ENCODE data around the gene SH3BP4. TPM values are rescaled to one million over a fixed set of nuclear protein-coding genes. Genes with fewer than 3 reads are reported as not detected.

SH3BP4 gene
- total RNA-seq, 2 experiments from 2014 or later = 0.06 TPM; not detected in 1

DNA sequence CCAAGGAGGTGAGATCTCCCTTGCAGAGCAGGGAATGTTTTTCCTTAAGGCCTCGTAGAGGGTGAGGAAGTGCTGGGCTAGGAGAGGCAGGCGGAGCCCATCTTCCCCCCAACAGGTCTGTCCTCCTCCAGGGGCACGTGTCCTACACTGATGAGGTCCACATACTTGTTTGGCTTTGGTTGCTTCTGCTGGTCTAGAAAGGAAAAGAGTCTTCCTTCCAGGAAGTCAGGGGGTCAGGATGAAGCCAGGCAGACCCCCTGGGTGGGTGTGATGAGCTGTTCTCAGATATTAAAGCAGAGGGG, 6.0 kb downstream of the SH3BP4 start:
- Histone ChIP-seq H3K4me2 (ENCODE audit: low read length) (no peak overlapping the region), H3K4me1 (ENCODE audit: insufficient read depth, low read length, poor library complexity, severe bottlenecking) (no peaks in the 10 kb centered on the region), H2AFZ (ENCODE audit: low read length) (no peak overlapping the region), H3K9me2 (ENCODE audit: insufficient read depth, low read length) (no peaks in the 10 kb centered on the region), H3K9me3 (ENCODE audit: low read length) (no peaks in the 10 kb centered on the region), H3K79me2 (ENCODE audit: insufficient read depth, low read depth, low read length) (no peaks in the 10 kb centered on the region), H4K20me1 (ENCODE audit: insufficient read depth, low read length) (no peaks in the 10 kb centered on the region), H3K4me3 (ENCODE audit: low read depth, low read length, poor library complexity, severe bottlenecking) (no peak overlapping the region), H3K36me3 (ENCODE audit: insufficient read depth, low read length) (no peaks in the 10 kb centered on the region), H3K27ac (ENCODE audit: low read depth, low read length, poor library complexity, severe bottlenecking) (no peak overlapping the region)
- CTCF ChIA-PET (ENCODE audit: unreplicated experiment) = no interaction called here
- BruUV-seq (replicated peaks) = no TSS peak
- POLR2A ChIA-PET = no interaction called here
- DNase-seq (ENCODE audit: low spot score) = no peak
- intact Hi-C loops (cut with micrococcal nuclease; ENCODE audit: unreplicated experiment) = no loop called here
- TF ChIP-seq EZH2phosphoT487 (IDR thresholded peaks at IDR 0.05; ENCODE audit: borderline replicate concordance, low read depth, low read length) = no peak
- TF ChIP-seq, protein P1, sequence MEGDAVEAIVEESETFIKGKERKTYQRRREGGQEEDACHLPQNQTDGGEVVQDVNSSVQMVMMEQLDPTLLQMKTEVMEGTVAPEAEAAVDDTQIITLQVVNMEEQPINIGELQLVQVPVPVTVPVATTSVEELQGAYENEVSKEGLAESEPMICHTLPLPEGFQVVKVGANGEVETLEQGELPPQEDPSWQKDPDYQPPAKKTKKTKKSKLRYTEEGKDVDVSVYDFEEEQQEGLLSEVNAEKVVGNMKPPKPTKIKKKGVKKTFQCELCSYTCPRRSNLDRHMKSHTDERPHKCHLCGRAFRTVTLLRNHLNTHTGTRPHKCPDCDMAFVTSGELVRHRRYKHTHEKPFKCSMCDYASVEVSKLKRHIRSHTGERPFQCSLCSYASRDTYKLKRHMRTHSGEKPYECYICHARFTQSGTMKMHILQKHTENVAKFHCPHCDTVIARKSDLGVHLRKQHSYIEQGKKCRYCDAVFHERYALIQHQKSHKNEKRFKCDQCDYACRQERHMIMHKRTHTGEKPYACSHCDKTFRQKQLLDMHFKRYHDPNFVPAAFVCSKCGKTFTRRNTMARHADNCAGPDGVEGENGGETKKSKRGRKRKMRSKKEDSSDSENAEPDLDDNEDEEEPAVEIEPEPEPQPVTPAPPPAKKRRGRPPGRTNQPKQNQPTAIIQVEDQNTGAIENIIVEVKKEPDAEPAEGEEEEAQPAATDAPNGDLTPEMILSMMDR (conservative IDR thresholded peaks at IDR 0.05; ENCODE audit: low read length) = no peak

DNA sequence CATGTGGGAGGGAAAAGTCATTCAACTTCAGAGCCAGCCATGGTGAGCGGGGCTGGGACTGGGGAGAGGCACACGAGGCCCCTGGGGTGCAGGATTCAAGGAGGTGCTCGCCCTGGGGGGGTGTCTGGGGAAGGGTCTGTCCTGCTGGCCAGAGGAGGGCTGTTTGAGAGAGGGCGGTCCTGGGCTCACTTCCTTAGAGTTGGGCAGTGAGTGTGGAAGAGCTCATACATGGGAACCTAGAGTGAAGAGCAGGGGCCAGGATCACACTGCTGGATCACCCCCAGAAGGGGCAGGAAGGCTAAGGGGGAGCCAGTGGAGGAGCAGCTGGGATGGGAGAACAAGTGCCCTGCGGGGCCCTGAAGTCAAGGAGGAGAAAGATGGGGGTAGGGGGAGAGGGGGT, 6.5 kb downstream of the SH3BP4 start:
- ChIA-PET CTCF (ENCODE audit: unreplicated experiment) (no interaction called here), POLR2A (no interaction called here)
- H3K4me2 ChIP-seq (ENCODE audit: low read length) = no peak overlapping the region

DNA sequence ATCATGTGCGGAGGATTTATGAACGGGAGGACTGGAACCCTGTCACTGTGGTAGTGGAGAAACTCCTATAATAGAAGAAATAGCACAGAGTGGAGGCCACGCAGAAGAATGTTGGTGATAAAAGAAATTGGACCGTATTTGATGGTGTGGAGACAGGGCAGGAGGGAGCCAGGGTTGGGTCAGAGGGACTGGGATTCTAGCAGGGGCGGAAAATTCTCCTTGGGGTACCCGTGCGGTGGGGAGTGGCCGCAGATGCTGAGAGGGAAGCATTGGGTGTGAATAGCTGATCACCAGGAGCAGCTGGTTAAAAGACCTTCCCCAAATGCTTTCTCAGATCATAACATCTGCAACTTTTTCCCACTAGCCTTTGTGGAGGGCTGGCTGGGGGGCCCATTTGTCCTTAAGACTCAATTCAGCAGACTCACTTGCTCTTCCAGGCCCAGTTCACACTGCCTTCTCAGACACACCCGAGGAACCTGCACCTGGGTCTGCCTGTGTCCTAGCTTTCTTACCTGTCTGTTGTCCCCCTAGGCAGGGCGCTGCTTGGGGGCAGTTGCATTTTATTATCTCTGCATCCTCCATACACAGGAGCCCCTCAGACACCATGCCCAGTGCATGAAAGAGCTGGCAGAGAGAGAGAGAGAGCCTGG, 7.1 kb downstream of the SH3BP4 start:
- ChIA-PET POLR2A (no interaction called here), CTCF (ENCODE audit: unreplicated experiment) (no interaction called here)
- H3K79me2 ChIP-seq (ENCODE audit: insufficient read depth, low read depth, low read length) = no peaks in the 10 kb centered on the region
- H2AFZ ChIP-seq (ENCODE audit: low read length) = no peak overlapping the region
- no peaks in the 10 kb centered on the region for H3K9me2 ChIP-seq (ENCODE audit: insufficient read depth, low read length)
- no peak overlapping the region for H3K4me3 ChIP-seq (ENCODE audit: low read depth, low read length, poor library complexity, severe bottlenecking)
- H3K36me3 ChIP-seq (ENCODE audit: insufficient read depth, low read length) = no peaks in the 10 kb centered on the region
- DNase-seq (ENCODE audit: low spot score) = no peak
- no peak for TF ChIP-seq EZH2phosphoT487 (IDR thresholded peaks at IDR 0.05; ENCODE audit: borderline replicate concordance, low read depth, low read length)
- TF ChIP-seq, protein P1 (conservative IDR thresholded peaks at IDR 0.05; ENCODE audit: low read length) = no peak
- BruUV-seq (replicated peaks) = no TSS peak
- H3K4me1 ChIP-seq (ENCODE audit: insufficient read depth, low read length, poor library complexity, severe bottlenecking) = no peaks in the 10 kb centered on the region
- H3K4me2 ChIP-seq (ENCODE audit: low read length) = no peak overlapping the region
- H3K27ac ChIP-seq (ENCODE audit: low read depth, low read length, poor library complexity, severe bottlenecking) = no peak overlapping the region
- intact Hi-C loops (cut with micrococcal nuclease; ENCODE audit: unreplicated experiment) = no loop called here
- no peaks in the 10 kb centered on the region for H3K9me3 ChIP-seq (ENCODE audit: low read length)
- no peaks in the 10 kb centered on the region for H4K20me1 ChIP-seq (ENCODE audit: insufficient read depth, low read length)

More for the DNA sequence above, 6.5 kb downstream of the SH3BP4 start:
- Histone ChIP-seq H3K36me3 (ENCODE audit: insufficient read depth, low read length) (no peaks in the 10 kb centered on the region), H3K9me2 (ENCODE audit: insufficient read depth, low read length) (no peaks in the 10 kb centered on the region), H3K27ac (ENCODE audit: low read depth, low read length, poor library complexity, severe bottlenecking) (no peak overlapping the region), H4K20me1 (ENCODE audit: insufficient read depth, low read length) (no peaks in the 10 kb centered on the region), H3K4me3 (ENCODE audit: low read depth, low read length, poor library complexity, severe bottlenecking) (no peak overlapping the region), H3K9me3 (ENCODE audit: low read length) (no peaks in the 10 kb centered on the region), H3K79me2 (ENCODE audit: insufficient read depth, low read depth, low read length) (no peaks in the 10 kb centered on the region), H3K4me1 (ENCODE audit: insufficient read depth, low read length, poor library complexity, severe bottlenecking) (no peaks in the 10 kb centered on the region), H2AFZ (ENCODE audit: low read length) (no peak overlapping the region)
- no TSS peak for BruUV-seq (replicated peaks)
- intact Hi-C loops (cut with micrococcal nuclease; ENCODE audit: unreplicated experiment) = no loop called here
- TF ChIP-seq, protein P1 (conservative IDR thresholded peaks at IDR 0.05; ENCODE audit: low read length) = no peak
- no peak for TF ChIP-seq EZH2phosphoT487 (IDR thresholded peaks at IDR 0.05; ENCODE audit: borderline replicate concordance, low read depth, low read length)
- DNase-seq (ENCODE audit: low spot score) = no peak
